HEK293 (cell line): Measurements from ENCODE around the gene CCR6.
A peak's percentile ranks its signal among the peaks of the same experiment; 100 is the strongest.

Experiments used
- CTCF ChIA-PET: fragments of 350-600 bp; formaldehyde crosslinking; extraction: SDS; loops from one replicate; lab custom pipeline; 2021; ENCODE audit warnings: antibody characterized with exemption; lab: Yijun Ruan, JAX
- POLR2A ChIA-PET: fragments of 300-600 bp; formaldehyde crosslinking; extraction: SDS; loops from one replicate; lab custom pipeline; 2020; ENCODE audit warnings: antibody characterized with exemption, inconsistent platforms; lab: Yijun Ruan, JAX
- H3K27ac ChIP-seq: fragments of 200-500 bp; sonication (Bioruptor generic); 2 replicates; pipeline ENCODE4 v1.5.1; 2014; ENCODE audit warnings: low read depth, low read length, control low read depth, inconsistent platforms; ENCODE audit errors: extremely low read depth
- H3K36me3 ChIP-seq, 2 experiments: fragments of 200-500 bp in 1 of 2; sonication (Bioruptor generic) in 1 of 2; 1 replicate in 1 of 2; 2 replicates in 1 of 2; pipeline ENCODE4 v1.5.1; 2014 to 2017; ENCODE audit warnings: inconsistent platforms in 2 of 2, low read length in 2 of 2; ENCODE audit not compliant: control insufficient read depth in 2 of 2, insufficient read depth in 1 of 2
- H3K4me1 ChIP-seq: fragments of 200-500 bp; sonication (Bioruptor generic); 2 replicates; pipeline ENCODE4 v1.5.1; 2014; ENCODE audit warnings: mild to moderate bottlenecking, low read length, inconsistent platforms; ENCODE audit not compliant: control insufficient read depth, insufficient read depth
- H3K4me3 ChIP-seq: 2 replicates; pipeline ENCODE4 v1.5.1; 2011; ENCODE audit warnings: low read depth, mild to moderate bottlenecking, control low read depth, low read length, moderate library complexity
- H3K9me3 ChIP-seq: fragments of 200-500 bp; sonication (Bioruptor generic); 2 replicates; pipeline ENCODE4 v1.5.1; 2014; ENCODE audit warnings: low read depth, low read length, inconsistent platforms; ENCODE audit not compliant: control insufficient read depth, insufficient read depth
- CTCF ChIP-seq: fragments of 450-650 bp; formaldehyde crosslinking; IDR thresholded peaks from 2 replicates; pipeline ENCODE4 v1.5.1; 2016; ENCODE audit warnings: missing biosample characterization, missing genetic modification characterization
- ELK4 ChIP-seq: IDR thresholded peaks from 2 replicates; pipeline ENCODE4 v1.6.1; 2011; ENCODE audit warnings: mild to moderate bottlenecking, low read depth, low read length, borderline replicate concordance
- OVOL3 ChIP-seq: fragments of 450-650 bp; formaldehyde crosslinking; IDR thresholded peaks from 2 replicates; pipeline ENCODE4 v1.5.1; 2016; ENCODE audit warnings: missing biosample characterization, missing genetic modification characterization
- SALL2 ChIP-seq: fragments of 450-650 bp; formaldehyde crosslinking; IDR thresholded peaks from 2 replicates; pipeline ENCODE4 v1.5.0; 2017; ENCODE audit warnings: missing biosample characterization, mild to moderate bottlenecking, missing genetic modification characterization, borderline replicate concordance
- SETDB1 ChIP-seq: IDR thresholded peaks from one replicate; pipeline ENCODE4 v1.6.1; 2017; ENCODE audit warnings: mild to moderate bottlenecking, low read length, moderate library complexity, mixed read lengths; ENCODE audit not compliant: insufficient read length
- SP2 ChIP-seq: fragments of 450-650 bp; formaldehyde crosslinking; IDR thresholded peaks from 2 replicates; pipeline ENCODE4 v1.5.1; 2016; ENCODE audit warnings: missing biosample characterization, missing genetic modification characterization
- TSHZ1 ChIP-seq: fragments of 450-650 bp; formaldehyde crosslinking; IDR thresholded peaks from 2 replicates; pipeline ENCODE4 v1.5.1; 2016; ENCODE audit warnings: missing biosample characterization, missing genetic modification characterization, borderline replicate concordance
- ZNF146 ChIP-seq: fragments of 450-650 bp; formaldehyde crosslinking; IDR thresholded peaks from 2 replicates; pipeline ENCODE4 v1.5.1; 2016; ENCODE audit warnings: missing biosample characterization, missing genetic modification characterization
- ZNF18 ChIP-seq: fragments of 450-650 bp; formaldehyde crosslinking; IDR thresholded peaks from 2 replicates; pipeline ENCODE4 v1.5.1; 2016; ENCODE audit warnings: missing biosample characterization, missing genetic modification characterization
- ZNF274 ChIP-seq, 2 experiments: fragments of 200-500 bp in 1 of 2; fragments of 450-650 bp in 1 of 2; sonication (Bioruptor generic) in 1 of 2; formaldehyde crosslinking in 1 of 2; IDR thresholded peaks; 2 replicates each; pipeline versions ENCODE4 v1.5.1 to v1.6.1; 2014 to 2016; ENCODE audit warnings: borderline replicate concordance in 1 of 2, inconsistent platforms in 1 of 2, low read length in 1 of 2, missing biosample characterization in 1 of 2, missing genetic modification characterization in 1 of 2
- ZNF530 ChIP-seq: fragments of 450-650 bp; formaldehyde crosslinking; IDR thresholded peaks from 2 replicates; pipeline ENCODE4 v1.5.1; 2016; ENCODE audit warnings: low read depth, missing biosample characterization, missing genetic modification characterization
- ZNF571 ChIP-seq: fragments of 450-650 bp; formaldehyde crosslinking; IDR thresholded peaks from 2 replicates; pipeline ENCODE4 v1.5.0; 2017; ENCODE audit warnings: missing biosample characterization, missing genetic modification characterization
- ZNF830 ChIP-seq: fragments of 450-650 bp; IDR thresholded peaks from 2 replicates; pipeline ENCODE4 v1.5.0; 2018; ENCODE audit warnings: missing biosample characterization, missing genetic modification characterization, low read depth, mild to moderate bottlenecking, moderate library complexity
- ZNF843 ChIP-seq: fragments of 450-650 bp; formaldehyde crosslinking; IDR thresholded peaks from 2 replicates; pipeline ENCODE4 v1.5.1; 2016; ENCODE audit warnings: missing biosample characterization, missing genetic modification characterization
- ZSCAN5A ChIP-seq: fragments of 450-650 bp; formaldehyde crosslinking; IDR thresholded peaks from 2 replicates; pipeline ENCODE4 v1.5.1; 2016; ENCODE audit warnings: missing biosample characterization, missing genetic modification characterization

The CCR6 gene

GRCh38 chr6:167148997-167149396, 26.1 kb downstream of the CCR6 start:
- Histone ChIP-seq H3K4me1 (no peaks in the 10 kb centered on the region), H3K27ac (no peak overlapping the region), H3K9me3 (no peaks in the 10 kb centered on the region), H3K36me3 (no peaks in the 10 kb centered on the region), H3K4me3 (no peak overlapping the region)
- ChIA-PET POLR2A (no interaction called here), CTCF (no interaction called here)
- TF ChIP-seq ZNF146 (tag by site-specific recombination), result no peak
- TF ChIP-seq ELK4, result no peak
- TF ChIP-seq ZNF843 (tag by site-specific recombination), result no peak
- TF ChIP-seq ZNF274 (IDR thresholded peaks at IDR 0.05; ENCODE audit: low read length), result no peak
- no peak for TF ChIP-seq ZNF274 (tag by site-specific recombination; IDR thresholded peaks at IDR 0.05; ENCODE audit: borderline replicate concordance)
- no peak for TF ChIP-seq CTCF (tag by site-specific recombination)
- TF ChIP-seq ZNF571, result no peak
- no peak for TF ChIP-seq SALL2 (tag by site-specific recombination)
- TF ChIP-seq ZNF18 (tag by site-specific recombination), result no peak
- no peak for TF ChIP-seq ZNF830
- TF ChIP-seq ZSCAN5A (tag by site-specific recombination), result no peak
- no peak for TF ChIP-seq ZNF530 (tag by site-specific recombination)
- no peak for TF ChIP-seq OVOL3
- no peak for TF ChIP-seq SP2
- no peak for TF ChIP-seq SETDB1

GRCh38 chr6:167150941-167151549, 28.1 kb downstream of the CCR6 start:
- CTCF ChIA-PET, result interaction anchor here (0.7 to 2.4 kb wide), 5 partner anchors 10 to 770 kb away, joined by 3 to 9 read pairs (median 3); no protein-coding TSS in a partner anchor
- POLR2A ChIA-PET, result no interaction called here
- TF ChIP-seq TSHZ1 (tag by site-specific recombination), result no peak
- peak; percentile 56 for TF ChIP-seq SETDB1
- H3K36me3 ChIP-seq, result no peaks in the 10 kb centered on the region
- no peak overlapping the region for H3K27ac ChIP-seq
- H3K9me3 ChIP-seq, result no peaks in the 10 kb centered on the region
- no peak overlapping the region for H3K4me3 ChIP-seq
- no peaks in the 10 kb centered on the region for H3K4me1 ChIP-seq
